Measurements from ENCODE around the gene MXRA7.

DNA sequence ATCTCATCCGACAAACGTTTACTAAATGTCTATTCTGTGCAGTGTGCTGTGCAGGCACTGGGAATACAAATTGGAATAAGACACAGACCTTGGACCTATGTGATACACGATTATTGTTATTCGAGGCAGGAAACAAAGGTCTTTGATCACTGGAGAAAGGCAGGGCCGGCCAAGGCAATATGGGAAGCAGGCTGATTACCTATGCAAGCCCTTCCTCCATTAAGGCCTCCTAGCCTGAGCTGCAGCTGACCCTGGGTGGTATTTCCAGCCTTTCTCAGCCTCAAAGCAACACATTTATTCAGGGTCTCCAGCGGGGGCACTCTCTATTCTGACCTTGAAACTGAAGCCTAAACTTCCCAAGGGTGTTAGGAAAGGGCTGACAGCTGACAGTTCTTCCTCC lies 80.6 kb downstream of the MXRA7 start:
- TF ChIP-seq TAF1 (IDR thresholded peaks at IDR 0.05; ENCODE audit: low read depth) (no peak), FOXM1 (IDR thresholded peaks at IDR 0.05; ENCODE audit: borderline replicate concordance, low read depth) (no peak), CEBPB (IDR thresholded peaks at IDR 0.05) (no peak), YY1 (IDR thresholded peaks at IDR 0.05; ENCODE audit: low read depth) (no peak)
- TF ChIP-seq, protein P1, sequence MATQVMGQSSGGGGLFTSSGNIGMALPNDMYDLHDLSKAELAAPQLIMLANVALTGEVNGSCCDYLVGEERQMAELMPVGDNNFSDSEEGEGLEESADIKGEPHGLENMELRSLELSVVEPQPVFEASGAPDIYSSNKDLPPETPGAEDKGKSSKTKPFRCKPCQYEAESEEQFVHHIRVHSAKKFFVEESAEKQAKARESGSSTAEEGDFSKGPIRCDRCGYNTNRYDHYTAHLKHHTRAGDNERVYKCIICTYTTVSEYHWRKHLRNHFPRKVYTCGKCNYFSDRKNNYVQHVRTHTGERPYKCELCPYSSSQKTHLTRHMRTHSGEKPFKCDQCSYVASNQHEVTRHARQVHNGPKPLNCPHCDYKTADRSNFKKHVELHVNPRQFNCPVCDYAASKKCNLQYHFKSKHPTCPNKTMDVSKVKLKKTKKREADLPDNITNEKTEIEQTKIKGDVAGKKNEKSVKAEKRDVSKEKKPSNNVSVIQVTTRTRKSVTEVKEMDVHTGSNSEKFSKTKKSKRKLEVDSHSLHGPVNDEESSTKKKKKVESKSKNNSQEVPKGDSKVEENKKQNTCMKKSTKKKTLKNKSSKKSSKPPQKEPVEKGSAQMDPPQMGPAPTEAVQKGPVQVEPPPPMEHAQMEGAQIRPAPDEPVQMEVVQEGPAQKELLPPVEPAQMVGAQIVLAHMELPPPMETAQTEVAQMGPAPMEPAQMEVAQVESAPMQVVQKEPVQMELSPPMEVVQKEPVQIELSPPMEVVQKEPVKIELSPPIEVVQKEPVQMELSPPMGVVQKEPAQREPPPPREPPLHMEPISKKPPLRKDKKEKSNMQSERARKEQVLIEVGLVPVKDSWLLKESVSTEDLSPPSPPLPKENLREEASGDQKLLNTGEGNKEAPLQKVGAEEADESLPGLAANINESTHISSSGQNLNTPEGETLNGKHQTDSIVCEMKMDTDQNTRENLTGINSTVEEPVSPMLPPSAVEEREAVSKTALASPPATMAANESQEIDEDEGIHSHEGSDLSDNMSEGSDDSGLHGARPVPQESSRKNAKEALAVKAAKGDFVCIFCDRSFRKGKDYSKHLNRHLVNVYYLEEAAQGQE (IDR thresholded peaks at IDR 0.05; ENCODE audit: low read depth) = no peak

All from Ishikawa (cell line).